GM12892 (cell line): Measurements from ENCODE around the gene EPB41L2.

ENCODE experiments used
- POLR2A ChIP-seq: IDR thresholded peaks from 2 replicates; pipeline ENCODE4 v1.6.1; 2011; ENCODE audit warnings: low read depth, low read length, control low read depth
- POLR2AphosphoS5 ChIP-seq: IDR thresholded peaks from 2 replicates; pipeline ENCODE4 v1.6.1; 2011; ENCODE audit warnings: low read depth, low read length, control low read depth

DNA sequence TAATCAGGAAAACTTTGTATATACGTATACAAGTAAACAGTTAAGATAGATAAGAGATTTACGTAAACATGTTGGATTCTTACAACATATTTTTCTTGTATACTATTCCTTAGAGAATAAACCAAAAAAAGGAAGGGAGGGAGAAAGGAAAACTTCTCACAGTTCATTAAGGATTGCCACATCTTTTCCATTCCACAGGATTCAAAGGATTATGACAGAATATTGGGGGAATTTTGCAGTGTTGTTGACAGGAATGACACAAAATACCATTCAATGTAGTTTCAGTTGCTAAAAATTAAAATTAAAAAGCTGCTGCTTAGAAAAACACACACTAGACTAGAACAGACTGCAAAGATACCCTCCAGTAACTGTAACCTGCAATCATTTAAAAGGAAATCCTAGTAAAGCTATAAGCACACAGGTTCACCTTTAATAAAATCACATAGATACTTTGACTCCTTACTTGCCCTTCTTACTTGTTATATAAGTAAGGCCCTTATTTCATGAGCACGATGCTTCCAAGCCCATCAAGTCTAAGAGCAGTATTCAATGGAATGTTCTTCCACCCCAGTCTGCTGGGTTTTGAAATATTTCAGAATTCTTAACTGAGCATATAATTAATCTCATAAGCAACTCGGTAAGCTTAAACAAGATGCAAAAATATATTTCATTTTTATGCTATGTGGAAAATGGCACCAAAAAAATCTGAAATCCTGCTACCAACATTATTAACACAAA is 128.0 kb downstream of the EPB41L2 start:
- no peak for TF ChIP-seq POLR2AphosphoS5
- TF ChIP-seq POLR2A: no peak
